HEK293 (cell line): ENCODE results near the gene CBX8.

Experiments
- CTCF ChIA-PET: fragments of 350-600 bp; formaldehyde crosslinking; extraction: SDS; loops from one replicate; lab custom pipeline; 2021; ENCODE audit warnings: antibody characterized with exemption; lab: Yijun Ruan, JAX
- POLR2A ChIA-PET: fragments of 300-600 bp; formaldehyde crosslinking; extraction: SDS; loops from one replicate; lab custom pipeline; 2020; ENCODE audit warnings: antibody characterized with exemption, inconsistent platforms; lab: Yijun Ruan, JAX
- H3K27ac ChIP-seq: fragments of 200-500 bp; sonication (Bioruptor generic); 2 replicates; pipeline ENCODE4 v1.5.1; 2014; ENCODE audit warnings: low read depth, low read length, control low read depth, inconsistent platforms; ENCODE audit errors: extremely low read depth
- H3K36me3 ChIP-seq, 2 experiments: fragments of 200-500 bp in 1 of 2; sonication (Bioruptor generic) in 1 of 2; 1 replicate in 1 of 2; 2 replicates in 1 of 2; pipeline ENCODE4 v1.5.1; 2014 to 2017; ENCODE audit warnings: inconsistent platforms in 2 of 2, low read length in 2 of 2; ENCODE audit not compliant: control insufficient read depth in 2 of 2, insufficient read depth in 1 of 2
- H3K4me1 ChIP-seq: fragments of 200-500 bp; sonication (Bioruptor generic); 2 replicates; pipeline ENCODE4 v1.5.1; 2014; ENCODE audit warnings: mild to moderate bottlenecking, low read length, inconsistent platforms; ENCODE audit not compliant: control insufficient read depth, insufficient read depth
- H3K4me3 ChIP-seq: 2 replicates; pipeline ENCODE4 v1.5.1; 2011; ENCODE audit warnings: low read depth, mild to moderate bottlenecking, control low read depth, low read length, moderate library complexity
- H3K9me3 ChIP-seq: fragments of 200-500 bp; sonication (Bioruptor generic); 2 replicates; pipeline ENCODE4 v1.5.1; 2014; ENCODE audit warnings: low read depth, low read length, inconsistent platforms; ENCODE audit not compliant: control insufficient read depth, insufficient read depth
- BCL11A ChIP-seq: fragments of 450-650 bp; formaldehyde crosslinking; IDR thresholded peaks from 2 replicates; pipeline ENCODE4 v1.5.1; 2016; ENCODE audit warnings: low read depth, missing biosample characterization, missing genetic modification characterization
- GLIS1 ChIP-seq: fragments of 450-650 bp; formaldehyde crosslinking; IDR thresholded peaks from 2 replicates; pipeline ENCODE4 v1.5.1; 2016; ENCODE audit warnings: missing biosample characterization, missing genetic modification characterization
- GLIS2 ChIP-seq: fragments of 450-650 bp; formaldehyde crosslinking; IDR thresholded peaks from 2 replicates; pipeline ENCODE4 v1.5.1; 2016; ENCODE audit warnings: missing biosample characterization, missing genetic modification characterization
- KLF8 ChIP-seq: fragments of 450-650 bp; formaldehyde crosslinking; IDR thresholded peaks from 2 replicates; pipeline ENCODE4 v1.5.1; 2016; ENCODE audit warnings: missing biosample characterization, missing genetic modification characterization
- ZBTB20 ChIP-seq: fragments of 450-650 bp; formaldehyde crosslinking; IDR thresholded peaks from 2 replicates; pipeline ENCODE4 v1.5.1; 2016; ENCODE audit warnings: missing biosample characterization, missing genetic modification characterization
- ZNF391 ChIP-seq: fragments of 450-650 bp; formaldehyde crosslinking; IDR thresholded peaks from 2 replicates; pipeline ENCODE4 v1.5.1; 2016; ENCODE audit warnings: low read depth, missing biosample characterization, missing genetic modification characterization, borderline replicate concordance
- ZNF394 ChIP-seq: fragments of 450-650 bp; formaldehyde crosslinking; IDR thresholded peaks from 2 replicates; pipeline ENCODE4 v1.5.1; 2016; ENCODE audit warnings: missing biosample characterization, missing genetic modification characterization, mild to moderate bottlenecking, moderate library complexity, borderline replicate concordance
- ZNF548 ChIP-seq: fragments of 450-650 bp; formaldehyde crosslinking; IDR thresholded peaks from 2 replicates; pipeline ENCODE4 v1.5.1; 2016; ENCODE audit warnings: missing biosample characterization, missing genetic modification characterization
- ZNF660 ChIP-seq: fragments of 450-650 bp; IDR thresholded peaks from 2 replicates; pipeline ENCODE4 v1.5.1; 2018; ENCODE audit warnings: missing biosample characterization, mild to moderate bottlenecking, missing genetic modification characterization
- ZNF768 ChIP-seq: fragments of 450-650 bp; formaldehyde crosslinking; IDR thresholded peaks from 2 replicates; pipeline ENCODE4 v1.5.1; 2018; ENCODE audit warnings: missing biosample characterization, mild to moderate bottlenecking, missing genetic modification characterization
- ZSCAN30 ChIP-seq: fragments of 450-650 bp; IDR thresholded peaks from 2 replicates; pipeline ENCODE4 v1.5.1; 2018; ENCODE audit warnings: missing biosample characterization, mild to moderate bottlenecking, missing genetic modification characterization, moderate library complexity
- TF ChIP-seq, protein P1 (sequence below): fragments of 450-650 bp; formaldehyde crosslinking; IDR thresholded peaks from 2 replicates; pipeline ENCODE4 v1.5.1; 2016; ENCODE audit warnings: missing biosample characterization, missing genetic modification characterization
- TF ChIP-seq, protein P2 (sequence below): fragments of 450-650 bp; formaldehyde crosslinking; IDR thresholded peaks from 2 replicates; pipeline ENCODE4 v1.5.1; 2017; ENCODE audit warnings: missing biosample characterization, missing genetic modification characterization
- TF ChIP-seq, protein P3 (sequence below): fragments of 450-650 bp; formaldehyde crosslinking; IDR thresholded peaks from 2 replicates; pipeline ENCODE4 v1.5.1; 2017; ENCODE audit warnings: missing biosample characterization, missing genetic modification characterization
- TF ChIP-seq, protein P4 (sequence below): fragments of 450-650 bp; formaldehyde crosslinking; optimal IDR thresholded peaks from 2 replicates; pipeline ENCODE3; 2016; ENCODE audit warnings: missing biosample characterization, mild to moderate bottlenecking, missing genetic modification characterization
- TF ChIP-seq, protein P5 (sequence below): fragments of 450-650 bp; formaldehyde crosslinking; IDR thresholded peaks from 2 replicates; pipeline ENCODE4 v1.5.1; 2016; ENCODE audit warnings: missing biosample characterization, missing genetic modification characterization
- TF ChIP-seq, protein P6 (sequence below): fragments of 450-650 bp; formaldehyde crosslinking; IDR thresholded peaks from 2 replicates; pipeline ENCODE4 v1.5.1; 2016; ENCODE audit warnings: missing biosample characterization, missing genetic modification characterization

CBX8 gene

DNA sequence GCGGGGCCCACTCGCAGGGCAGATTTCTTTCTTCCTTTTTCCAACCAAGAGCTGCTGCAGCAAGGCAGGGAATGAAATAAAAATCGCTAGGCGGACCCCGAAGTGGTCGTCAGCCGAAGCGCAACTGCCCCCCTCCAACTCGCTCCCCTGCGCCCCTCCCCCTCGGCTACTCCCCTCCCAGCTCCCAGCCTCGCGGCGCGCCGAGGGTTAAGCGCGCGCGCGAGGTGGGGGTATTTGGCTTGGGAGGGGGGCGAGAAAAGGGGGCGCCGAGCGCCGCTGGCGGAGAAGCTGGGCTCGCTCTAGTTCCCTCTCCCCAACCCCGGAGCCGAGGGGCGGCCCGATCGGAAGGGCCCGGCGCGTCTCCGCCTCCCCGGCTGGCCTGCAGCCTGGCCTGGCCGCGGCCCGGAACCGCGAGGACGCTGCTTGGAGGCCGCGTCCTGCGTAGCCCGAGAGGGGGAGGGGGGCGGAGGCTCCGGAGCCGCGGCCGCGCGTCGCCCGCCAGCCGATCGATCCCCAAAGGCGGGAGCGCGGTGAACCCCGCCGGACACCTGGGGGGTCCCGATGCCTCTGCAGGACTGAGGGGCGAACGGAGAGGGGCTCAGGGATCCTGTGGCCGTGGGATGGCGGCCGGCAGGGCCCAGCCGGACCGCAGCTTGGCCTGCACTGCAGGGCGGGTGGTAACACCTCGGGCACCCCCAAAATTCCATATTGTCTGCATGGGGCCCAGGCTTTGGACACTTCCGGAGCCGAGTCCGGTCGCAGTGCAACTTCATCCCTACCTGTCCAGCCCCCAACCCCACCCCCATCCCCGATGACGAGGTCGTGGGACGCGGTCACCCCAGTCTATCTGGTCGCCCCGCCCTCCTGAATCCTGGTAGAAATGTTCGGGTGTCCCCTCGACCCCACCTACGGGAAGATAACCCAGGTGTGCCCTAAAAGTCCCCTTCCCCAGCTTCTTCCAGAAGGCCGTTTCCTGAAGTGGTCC is 47.2 kb upstream of the CBX8 start:
- TF ChIP-seq ZNF391 (tag by site-specific recombination) (no peak), ZNF548 (tag by site-specific recombination) (no peak), ZBTB20 (tag by site-specific recombination) (peak; percentile 24; the same call in 1 of the 2 replicates), ZNF660 (no peak), BCL11A (tag by site-specific recombination) (no peak), KLF8 (tag by site-specific recombination) (peak; percentile 46; the same call in 1 of the 2 replicates), ZSCAN30 (tag by site-specific recombination) (peak; percentile 70), ZNF768 (no peak), ZNF394 (tag by site-specific recombination) (peak; percentile 31; the same call in 1 of the 2 replicates), GLIS2 (peak; percentile 59), GLIS1 (peak; percentile 41; the same call in 1 of the 2 replicates)
- TF ChIP-seq, protein P1, sequence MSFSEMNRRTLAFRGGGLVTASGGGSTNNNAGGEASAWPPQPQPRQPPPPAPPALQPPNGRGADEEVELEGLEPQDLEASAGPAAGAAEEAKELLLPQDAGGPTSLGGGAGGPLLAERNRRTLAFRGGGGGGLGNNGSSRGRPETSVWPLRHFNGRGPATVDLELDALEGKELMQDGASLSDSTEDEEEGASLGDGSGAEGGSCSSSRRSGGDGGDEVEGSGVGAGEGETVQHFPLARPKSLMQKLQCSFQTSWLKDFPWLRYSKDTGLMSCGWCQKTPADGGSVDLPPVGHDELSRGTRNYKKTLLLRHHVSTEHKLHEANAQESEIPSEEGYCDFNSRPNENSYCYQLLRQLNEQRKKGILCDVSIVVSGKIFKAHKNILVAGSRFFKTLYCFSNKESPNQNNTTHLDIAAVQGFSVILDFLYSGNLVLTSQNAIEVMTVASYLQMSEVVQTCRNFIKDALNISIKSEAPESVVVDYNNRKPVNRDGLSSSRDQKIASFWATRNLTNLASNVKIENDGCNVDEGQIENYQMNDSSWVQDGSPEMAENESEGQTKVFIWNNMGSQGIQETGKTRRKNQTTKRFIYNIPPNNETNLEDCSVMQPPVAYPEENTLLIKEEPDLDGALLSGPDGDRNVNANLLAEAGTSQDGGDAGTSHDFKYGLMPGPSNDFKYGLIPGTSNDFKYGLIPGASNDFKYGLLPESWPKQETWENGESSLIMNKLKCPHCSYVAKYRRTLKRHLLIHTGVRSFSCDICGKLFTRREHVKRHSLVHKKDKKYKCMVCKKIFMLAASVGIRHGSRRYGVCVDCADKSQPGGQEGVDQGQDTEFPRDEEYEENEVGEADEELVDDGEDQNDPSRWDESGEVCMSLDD (tag by site-specific recombination), result peak; percentile 85
- TF ChIP-seq, protein P2, sequence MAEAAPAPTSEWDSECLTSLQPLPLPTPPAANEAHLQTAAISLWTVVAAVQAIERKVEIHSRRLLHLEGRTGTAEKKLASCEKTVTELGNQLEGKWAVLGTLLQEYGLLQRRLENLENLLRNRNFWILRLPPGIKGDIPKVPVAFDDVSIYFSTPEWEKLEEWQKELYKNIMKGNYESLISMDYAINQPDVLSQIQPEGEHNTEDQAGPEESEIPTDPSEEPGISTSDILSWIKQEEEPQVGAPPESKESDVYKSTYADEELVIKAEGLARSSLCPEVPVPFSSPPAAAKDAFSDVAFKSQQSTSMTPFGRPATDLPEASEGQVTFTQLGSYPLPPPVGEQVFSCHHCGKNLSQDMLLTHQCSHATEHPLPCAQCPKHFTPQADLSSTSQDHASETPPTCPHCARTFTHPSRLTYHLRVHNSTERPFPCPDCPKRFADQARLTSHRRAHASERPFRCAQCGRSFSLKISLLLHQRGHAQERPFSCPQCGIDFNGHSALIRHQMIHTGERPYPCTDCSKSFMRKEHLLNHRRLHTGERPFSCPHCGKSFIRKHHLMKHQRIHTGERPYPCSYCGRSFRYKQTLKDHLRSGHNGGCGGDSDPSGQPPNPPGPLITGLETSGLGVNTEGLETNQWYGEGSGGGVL (tag by site-specific recombination), result peak; percentile 79
- TF ChIP-seq, protein P3, sequence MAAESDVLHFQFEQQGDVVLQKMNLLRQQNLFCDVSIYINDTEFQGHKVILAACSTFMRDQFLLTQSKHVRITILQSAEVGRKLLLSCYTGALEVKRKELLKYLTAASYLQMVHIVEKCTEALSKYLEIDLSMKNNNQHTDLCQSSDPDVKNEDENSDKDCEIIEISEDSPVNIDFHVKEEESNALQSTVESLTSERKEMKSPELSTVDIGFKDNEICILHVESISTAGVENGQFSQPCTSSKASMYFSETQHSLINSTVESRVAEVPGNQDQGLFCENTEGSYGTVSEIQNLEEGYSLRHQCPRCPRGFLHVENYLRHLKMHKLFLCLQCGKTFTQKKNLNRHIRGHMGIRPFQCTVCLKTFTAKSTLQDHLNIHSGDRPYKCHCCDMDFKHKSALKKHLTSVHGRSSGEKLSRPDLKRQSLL, result peak; percentile 44; the same call in 1 of the 2 replicates
- TF ChIP-seq, protein P4, sequence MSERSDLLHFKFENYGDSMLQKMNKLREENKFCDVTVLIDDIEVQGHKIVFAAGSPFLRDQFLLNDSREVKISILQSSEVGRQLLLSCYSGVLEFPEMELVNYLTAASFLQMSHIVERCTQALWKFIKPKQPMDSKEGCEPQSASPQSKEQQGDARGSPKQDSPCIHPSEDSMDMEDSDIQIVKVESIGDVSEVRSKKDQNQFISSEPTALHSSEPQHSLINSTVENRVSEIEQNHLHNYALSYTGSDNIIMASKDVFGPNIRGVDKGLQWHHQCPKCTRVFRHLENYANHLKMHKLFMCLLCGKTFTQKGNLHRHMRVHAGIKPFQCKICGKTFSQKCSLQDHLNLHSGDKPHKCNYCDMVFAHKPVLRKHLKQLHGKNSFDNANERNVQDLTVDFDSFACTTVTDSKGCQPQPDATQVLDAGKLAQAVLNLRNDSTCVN, result peak; percentile 39
- TF ChIP-seq, protein P5, sequence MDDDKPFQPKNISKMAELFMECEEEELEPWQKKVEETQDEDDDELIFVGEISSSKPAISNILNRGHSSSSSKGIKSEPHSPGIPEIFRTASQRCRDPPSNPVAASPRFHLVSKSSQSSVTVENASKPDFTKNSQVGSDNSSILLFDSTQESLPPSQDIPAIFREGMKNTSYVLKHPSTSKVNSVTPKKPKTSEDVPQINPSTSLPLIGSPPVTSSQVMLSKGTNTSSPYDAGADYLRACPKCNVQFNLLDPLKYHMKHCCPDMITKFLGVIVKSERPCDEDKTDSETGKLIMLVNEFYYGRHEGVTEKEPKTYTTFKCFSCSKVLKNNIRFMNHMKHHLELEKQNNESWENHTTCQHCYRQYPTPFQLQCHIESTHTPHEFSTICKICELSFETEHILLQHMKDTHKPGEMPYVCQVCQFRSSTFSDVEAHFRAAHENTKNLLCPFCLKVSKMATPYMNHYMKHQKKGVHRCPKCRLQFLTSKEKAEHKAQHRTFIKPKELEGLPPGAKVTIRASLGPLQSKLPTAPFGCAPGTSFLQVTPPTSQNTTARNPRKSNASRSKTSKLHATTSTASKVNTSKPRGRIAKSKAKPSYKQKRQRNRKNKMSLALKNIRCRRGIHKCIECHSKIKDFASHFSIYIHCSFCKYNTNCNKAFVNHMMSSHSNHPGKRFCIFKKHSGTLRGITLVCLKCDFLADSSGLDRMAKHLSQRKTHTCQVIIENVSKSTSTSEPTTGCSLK (tag by site-specific recombination), result no peak
- TF ChIP-seq, protein P6, sequence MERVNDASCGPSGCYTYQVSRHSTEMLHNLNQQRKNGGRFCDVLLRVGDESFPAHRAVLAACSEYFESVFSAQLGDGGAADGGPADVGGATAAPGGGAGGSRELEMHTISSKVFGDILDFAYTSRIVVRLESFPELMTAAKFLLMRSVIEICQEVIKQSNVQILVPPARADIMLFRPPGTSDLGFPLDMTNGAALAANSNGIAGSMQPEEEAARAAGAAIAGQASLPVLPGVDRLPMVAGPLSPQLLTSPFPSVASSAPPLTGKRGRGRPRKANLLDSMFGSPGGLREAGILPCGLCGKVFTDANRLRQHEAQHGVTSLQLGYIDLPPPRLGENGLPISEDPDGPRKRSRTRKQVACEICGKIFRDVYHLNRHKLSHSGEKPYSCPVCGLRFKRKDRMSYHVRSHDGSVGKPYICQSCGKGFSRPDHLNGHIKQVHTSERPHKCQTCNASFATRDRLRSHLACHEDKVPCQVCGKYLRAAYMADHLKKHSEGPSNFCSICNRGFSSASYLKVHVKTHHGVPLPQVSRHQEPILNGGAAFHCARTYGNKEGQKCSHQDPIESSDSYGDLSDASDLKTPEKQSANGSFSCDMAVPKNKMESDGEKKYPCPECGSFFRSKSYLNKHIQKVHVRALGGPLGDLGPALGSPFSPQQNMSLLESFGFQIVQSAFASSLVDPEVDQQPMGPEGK (tag by site-specific recombination), result 0 out of 2 replicates have a peak, but pooled peaks have one; percentile 35
- Histone ChIP-seq H3K4me1 (peaks cover 16% of the 10 kb centered on the region; the same call in 1 of the 2 replicates), H3K9me3 (no peaks in the 10 kb centered on the region), H3K4me3 (peak overlapping the region; percentile 37), H3K36me3 (no peaks in the 10 kb centered on the region), H3K27ac (peak overlapping the region; percentile 64; the same call in 1 of the 2 replicates)
- ChIA-PET POLR2A (interaction anchor here (0.6 to 2.2 kb wide), 4 partner anchors 31 to 47 kb away, joined by 3 to 14 read pairs (median 4); partner anchors contain the start of gene CBX8), CTCF (interaction anchor here (0.6 to 4.1 kb wide), 18 partner anchors 9 to 687 kb away, joined by 3 to 34 read pairs (median 4); partner anchors contain the start of gene CBX8)
